Fibroblast of lung (primary cell): ENCODE results near the gene OIT3. TPM values are rescaled to one million over a fixed set of nuclear protein-coding genes. Genes with fewer than 3 reads are reported as not detected.
"Not testable (repeated sequence)": the region's sequence is repeated elsewhere in the genome, so short reads cannot be mapped to it uniquely, and the experiment has no call there.

Experiments used
- DNase-seq, 2 donors: peaks; one replicate each; pipeline versions ENCODE4 v3.0.0 to v3.0.0-alpha.2; 2010; ENCODE audit warnings: low read depth in 2 of 2
- H2AFZ ChIP-seq: 2 replicates; pipeline ENCODE4 v1.5.1; 2012; ENCODE audit warnings: low read length, control low read depth, inconsistent platforms
- H3K27ac ChIP-seq: 2 replicates; pipeline ENCODE4 v1.5.1; 2011; ENCODE audit warnings: low read length, control low read depth; ENCODE audit not compliant: insufficient read depth
- H3K27me3 ChIP-seq: 2 replicates; pipeline ENCODE4 v1.5.1; 2011; ENCODE audit warnings: mild to moderate bottlenecking, low read length; ENCODE audit not compliant: control insufficient read depth, insufficient read depth
- H3K36me3 ChIP-seq: 2 replicates; pipeline ENCODE4 v1.5.1; 2011; ENCODE audit warnings: low read length; ENCODE audit not compliant: control insufficient read depth, insufficient read depth
- H3K4me1 ChIP-seq: 2 replicates; pipeline ENCODE4 v1.5.1; 2011; ENCODE audit warnings: low read length; ENCODE audit not compliant: control insufficient read depth, insufficient read depth; ENCODE audit errors: extremely low read depth
- H3K4me2 ChIP-seq: 2 replicates; pipeline ENCODE4 v1.5.1; 2011; ENCODE audit warnings: low read length, control low read depth; ENCODE audit not compliant: insufficient read depth; ENCODE audit errors: extremely low read depth
- H3K4me3 ChIP-seq, 4 experiments: fragments of 200-600 bp in 1 of 4; sonication (generic) in 1 of 4; replicated peaks in 1 of 4; 2 replicates each; pipeline ENCODE4 v1.5.1; 2011 to 2016; ENCODE audit warnings: low read length in 4 of 4, low read depth in 3 of 4, mild to moderate bottlenecking in 3 of 4, control low read depth in 2 of 4, inconsistent platforms in 1 of 4, mixed read lengths in 1 of 4; ENCODE audit not compliant: insufficient read depth in 1 of 4; ENCODE audit errors: control extremely low read depth in 1 of 4
- H3K79me2 ChIP-seq: 2 replicates; pipeline ENCODE4 v1.5.1; 2012; ENCODE audit warnings: mild to moderate bottlenecking, low read length, inconsistent platforms; ENCODE audit not compliant: control insufficient read depth, insufficient read depth
- H3K9ac ChIP-seq: 2 replicates; pipeline ENCODE4 v1.5.1; 2011; ENCODE audit warnings: mild to moderate bottlenecking, low read length, control low read depth; ENCODE audit not compliant: insufficient read depth
- H3K9me3 ChIP-seq: 2 replicates; pipeline ENCODE4 v1.5.1; 2012; ENCODE audit warnings: low read depth, low read length; ENCODE audit not compliant: control insufficient read depth, insufficient read depth
- H4K20me1 ChIP-seq: 2 replicates; pipeline ENCODE4 v1.5.1; 2011; ENCODE audit warnings: low read length; ENCODE audit not compliant: control insufficient read depth, insufficient read depth; ENCODE audit errors: extremely low read depth
- CTCF ChIP-seq, 2 donors: IDR thresholded peaks in 1 of 2; conservative IDR thresholded peaks in 1 of 2; 1 replicate in 1 of 2; 2 replicates in 1 of 2; pipeline ENCODE4 v1.5.1; 2011 to 2012; ENCODE audit warnings: low read length in 2 of 2, control low read depth in 1 of 2, inconsistent platforms in 1 of 2, low read depth in 1 of 2, mild to moderate bottlenecking in 1 of 2
- EZH2 ChIP-seq: IDR thresholded peaks from 2 replicates; pipeline ENCODE4 v1.5.1; 2012; ENCODE audit warnings: low read length, control low read depth, mild to moderate bottlenecking; ENCODE audit errors: missing control alignments
- polyA plus RNA-seq, 2 donors: library from polyadenylated mRNA; depleted of rRNA in 1 of 2; stranded (reverse) in 1 of 2; unstranded in 1 of 2; fragments of >200 nt; gene quantifications; 2 replicates each; pipeline ENCODE4 v1.2.1, GENCODE V29; 2011 to 2012; ENCODE audit warnings: missing spikeins in 1 of 2
- total RNA-seq: library from RNA; depleted of rRNA; stranded (reverse); fragments of >200 nt; gene quantifications from 2 replicates; pipeline ENCODE4 v1.2.1, GENCODE V29; 2014

The OIT3 gene
- total and polyA plus RNA-seq, 2 donors (not counting 1 experiment from before 2014, with no cell fraction given), result under 0.01 to 0.02 TPM

DNA sequence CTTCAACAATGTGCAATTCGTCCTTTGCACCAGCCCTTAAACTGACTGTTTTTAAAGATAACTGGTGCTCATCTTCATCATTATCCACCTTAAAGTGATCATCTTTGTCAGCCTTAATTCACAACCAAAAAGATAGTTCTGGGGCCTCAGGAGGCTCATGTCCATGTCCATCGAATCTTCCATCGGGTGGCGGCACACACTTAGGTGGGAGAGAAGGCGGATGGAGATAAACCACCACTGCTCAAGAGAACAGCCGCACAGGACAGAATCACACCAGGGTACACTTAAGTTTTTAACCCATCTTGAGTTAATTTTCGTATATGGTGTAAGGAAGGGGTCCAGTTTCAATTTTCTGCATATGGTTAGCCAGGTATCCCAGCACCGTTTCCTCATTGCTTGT lies 24.8 kb downstream of the OIT3 start:
- no peaks in the 10 kb centered on the region for H3K27me3 ChIP-seq
- H3K4me2 ChIP-seq, result no peak overlapping the region
- no peaks in the 10 kb centered on the region for H3K9me3 ChIP-seq
- no peak overlapping the region for H3K4me3 ChIP-seq
- no peaks in the 10 kb centered on the region for H3K79me2 ChIP-seq
- no peak overlapping the region for H2AFZ ChIP-seq
- H3K27ac ChIP-seq, result no peak overlapping the region
- no peak for DNase-seq
- no peaks in the 10 kb centered on the region for H3K36me3 ChIP-seq
- H3K9ac ChIP-seq, result no peak overlapping the region
- no peaks in the 10 kb centered on the region for H3K4me1 ChIP-seq
- no peaks in the 10 kb centered on the region for H4K20me1 ChIP-seq
- TF ChIP-seq EZH2 (no peak), CTCF (conservative IDR thresholded peaks at IDR 0.05 in 1 of 2, IDR thresholded peaks at IDR 0.05 in 1 of 2; ENCODE audit: low read depth in 1 of 2, low read length in 2 of 2) (no peak)

- not testable (repeated sequence) for H3K9ac ChIP-seq, H3K4me1 ChIP-seq, H3K36me3 ChIP-seq, H4K20me1 ChIP-seq, H3K27me3 ChIP-seq, DNase-seq, H3K9me3 ChIP-seq, H3K4me3 ChIP-seq, H3K4me2 ChIP-seq, H3K27ac ChIP-seq, H3K79me2 ChIP-seq, H2AFZ ChIP-seq
Observed at GRCh38 chr10:72921147-72921683, 27.7 kb downstream of the OIT3 start.

DNA sequence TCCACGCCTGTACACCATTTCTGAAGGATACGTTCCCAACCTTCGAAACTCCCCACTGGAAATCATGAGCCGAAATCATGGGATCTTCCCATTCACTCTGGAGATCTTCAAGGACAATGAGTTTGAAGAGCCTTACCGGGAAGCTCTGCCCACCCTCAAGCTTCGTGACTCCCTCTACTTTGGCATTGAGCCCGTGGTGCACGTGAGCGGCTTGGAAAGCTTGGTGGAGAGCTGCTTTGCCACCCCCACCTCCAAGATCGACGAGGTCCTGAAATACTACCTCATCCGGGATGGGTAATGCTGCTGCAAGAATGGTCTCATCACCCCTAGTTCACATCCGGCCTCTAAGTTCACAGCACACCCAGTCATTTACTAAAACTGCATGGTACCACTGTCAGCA lies 30.8 kb downstream of the OIT3 start:
- Histone ChIP-seq H3K4me1 (no peaks in the 10 kb centered on the region), H3K27ac (no peak overlapping the region), H3K27me3 (no peaks in the 10 kb centered on the region), H3K36me3 (no peaks in the 10 kb centered on the region), H3K79me2 (no peaks in the 10 kb centered on the region), H2AFZ (no peak overlapping the region), H3K4me3 (no peak overlapping the region), H3K4me2 (no peak overlapping the region), H3K9me3 (no peaks in the 10 kb centered on the region), H3K9ac (no peak overlapping the region), H4K20me1 (no peaks in the 10 kb centered on the region)
- TF ChIP-seq EZH2 (no peak), CTCF (conservative IDR thresholded peaks at IDR 0.05 in 1 of 2, IDR thresholded peaks at IDR 0.05 in 1 of 2; ENCODE audit: low read depth in 1 of 2, low read length in 2 of 2) (no peak)
- no peak for DNase-seq
